Keratinocyte (primary cell): Measurements from ENCODE around the gene BTRC. TPM values are rescaled to one million over a fixed set of nuclear protein-coding genes. Genes with fewer than 3 reads are reported as not detected.

Experiments used
- DNase-seq: peaks from one replicate; pipeline ENCODE4 v3.0.0-alpha.2; 2011; ENCODE audit warnings: low read depth, missing footprints, low spot score
- FAIRE-seq: peaks from 2 replicates; lab custom pipeline; 2011; peaks lifted over from hg19 to GRCh38; lab: Jason Lieb, UNC
- H2AFZ ChIP-seq: 2 replicates; pipeline ENCODE4 v1.6.0; 2012; ENCODE audit warnings: low read length, control low read depth, inconsistent platforms; ENCODE audit not compliant: control insufficient read depth
- H3K27ac ChIP-seq: 2 replicates; pipeline ENCODE4 v1.5.1; 2011; ENCODE audit warnings: low read length; ENCODE audit not compliant: control insufficient read depth, insufficient read depth
- H3K27me3 ChIP-seq: 3 replicates; pipeline ENCODE4 v1.6.0; 2011; ENCODE audit warnings: low read length; ENCODE audit not compliant: control insufficient read depth, insufficient read depth; ENCODE audit errors: extremely low read depth
- H3K36me3 ChIP-seq, 2 experiments: 2 replicates in 1 of 2; 3 replicates in 1 of 2; pipeline ENCODE4 v1.5.1; 2011; ENCODE audit warnings: low read length in 2 of 2, mild to moderate bottlenecking in 1 of 2; ENCODE audit not compliant: control insufficient read depth in 2 of 2, insufficient read depth in 2 of 2; ENCODE audit errors: extremely low read depth in 1 of 2
- H3K4me1 ChIP-seq: 3 replicates; pipeline ENCODE4 v1.5.1; 2011; ENCODE audit warnings: low read length; ENCODE audit not compliant: control insufficient read depth, insufficient read depth; ENCODE audit errors: extremely low read depth
- H3K4me2 ChIP-seq: 3 replicates; pipeline ENCODE4 v1.6.0; 2011; ENCODE audit warnings: low read depth, low read length; ENCODE audit not compliant: control insufficient read depth, insufficient read depth; ENCODE audit errors: extremely low read depth
- H3K4me3 ChIP-seq, 3 experiments: fragments of 200-600 bp in 1 of 3; sonication (generic) in 1 of 3; 2 replicates in 2 of 3; 3 replicates in 1 of 3; pipeline ENCODE4 v1.5.1; 2011 to 2016; ENCODE audit warnings: low read length in 3 of 3, mild to moderate bottlenecking in 3 of 3, control low read depth in 2 of 3, inconsistent platforms in 1 of 3, low read depth in 1 of 3, mixed read lengths in 1 of 3, mixed run types in 1 of 3, moderate library complexity in 1 of 3; ENCODE audit not compliant: control insufficient read depth in 2 of 3, insufficient read depth in 2 of 3; ENCODE audit errors: extremely low read depth in 1 of 3
- H3K79me2 ChIP-seq: 2 replicates; pipeline ENCODE4 v1.6.0; 2012; ENCODE audit warnings: low read length; ENCODE audit not compliant: control insufficient read depth, insufficient read depth
- H3K9ac ChIP-seq: 3 replicates; pipeline ENCODE4 v1.6.0; 2011; ENCODE audit warnings: low read length; ENCODE audit not compliant: control insufficient read depth, insufficient read depth; ENCODE audit errors: extremely low read depth
- H3K9me1 ChIP-seq: 3 replicates; pipeline ENCODE4 v1.6.0; 2011; ENCODE audit warnings: low read length; ENCODE audit not compliant: control insufficient read depth, insufficient read depth; ENCODE audit errors: extremely low read depth
- H3K9me3 ChIP-seq: 2 replicates; pipeline ENCODE4 v1.5.1; 2012; ENCODE audit warnings: low read depth, low read length; ENCODE audit not compliant: control insufficient read depth
- H4K20me1 ChIP-seq: 3 replicates; pipeline ENCODE4 v1.6.0; 2011; ENCODE audit warnings: low read length; ENCODE audit not compliant: control insufficient read depth, insufficient read depth; ENCODE audit errors: extremely low read depth
- CTCF ChIP-seq, 3 experiments: IDR thresholded peaks in 1 of 3; conservative IDR thresholded peaks in 1 of 3; optimal IDR thresholded peaks in 1 of 3; 2 replicates in 2 of 3; 3 replicates in 1 of 3; pipeline versions ENCODE3 to v1.5.1; 2011; ENCODE audit warnings: low read length in 3 of 3, mild to moderate bottlenecking in 3 of 3, moderate library complexity in 2 of 3, control low read depth in 1 of 3, inconsistent platforms in 1 of 3; ENCODE audit not compliant: insufficient read depth in 2 of 3; ENCODE audit errors: extremely low read depth in 1 of 3
- EZH2 ChIP-seq: IDR thresholded peaks from one replicate; pipeline ENCODE4 v1.6.1; 2012; ENCODE audit warnings: inconsistent platforms, mild to moderate bottlenecking, low read length, moderate library complexity
- dilution Hi-C: fragments of 300-500 bp; cut with MboI; formaldehyde crosslinking; loops from one replicate; pipeline ENCODE4 v1.7.0; 2020; ENCODE audit warnings: low sequenced_read_pairs; ENCODE audit not compliant: extremely low pct_ligation_motif_present
- polyA plus RNA-seq, 5 experiments: library from polyadenylated mRNA; depleted of rRNA in 3 of 5; stranded (reverse) in 3 of 5; stranded (forward) in 1 of 5; unstranded in 1 of 5; fragments of >200 nt; gene quantifications; 1 replicate in 1 of 5; 2 replicates in 3 of 5; 3 replicates in 1 of 5; pipeline versions ENCODE4 v1.2.1 to v1.2.3, GENCODE V29; 2011 to 2012; ENCODE audit warnings: missing spikeins in 2 of 5, low read depth in 1 of 5, low replicate concordance in 1 of 5

BTRC gene
- polyA plus RNA-seq, 1 donor (not counting 4 experiments of a cell fraction or from before 2014, with no cell fraction given): 21.7 TPM

GRCh38 chr10:101310529-101311184 is 43.3 kb upstream of the BTRC start:
- Histone ChIP-seq H3K4me2 (peak overlapping the region; percentile 42), H3K9me3 (no peaks in the 10 kb centered on the region), H3K36me3 (no peaks in the 10 kb centered on the region), H3K9me1 (no peaks in the 10 kb centered on the region), H4K20me1 (no peaks in the 10 kb centered on the region), H3K27ac (no peak overlapping the region), H3K4me1 (peaks cover 23% of the 10 kb centered on the region), H3K4me3 (no peak overlapping the region), H3K27me3 (peaks cover 15% of the 10 kb centered on the region), H3K9ac (no peak overlapping the region), H3K79me2 (no peaks in the 10 kb centered on the region), H2AFZ (peak overlapping the region; percentile 3)
- FAIRE-seq (no peak), DNase-seq (no peak)
- TF ChIP-seq CTCF (optimal IDR thresholded peaks at IDR 0.05 in 1 of 3, IDR thresholded peaks at IDR 0.05 in 1 of 3, conservative IDR thresholded peaks at IDR 0.05 in 1 of 3; ENCODE audit: extremely low read depth in 1 of 3, insufficient read depth in 2 of 3, low read length in 3 of 3): no peak
- TF ChIP-seq EZH2: no peak
- dilution Hi-C loops: no loop called here

GRCh38 chr10:101311185-101312066 is 42.5 kb upstream of the BTRC start:
- DNase-seq: no peak
- H3K4me2 ChIP-seq: peak overlapping the region; percentile 42
- dilution Hi-C loops: no loop called here
- H3K9ac ChIP-seq: no peak overlapping the region
- no peaks in the 10 kb centered on the region for H3K9me3 ChIP-seq
- TF ChIP-seq EZH2 (no peak), CTCF (optimal IDR thresholded peaks at IDR 0.05 in 1 of 3, IDR thresholded peaks at IDR 0.05 in 1 of 3, conservative IDR thresholded peaks at IDR 0.05 in 1 of 3; ENCODE audit: extremely low read depth in 1 of 3, insufficient read depth in 2 of 3, low read length in 3 of 3) (no peak)
- H4K20me1 ChIP-seq: no peaks in the 10 kb centered on the region
- no peaks in the 10 kb centered on the region for H3K9me1 ChIP-seq
- no peak overlapping the region for H3K4me3 ChIP-seq
- FAIRE-seq: no peak
- peaks cover 23% of the 10 kb centered on the region for H3K4me1 ChIP-seq
- peaks cover 15% of the 10 kb centered on the region for H3K27me3 ChIP-seq
- no peaks in the 10 kb centered on the region for H3K36me3 ChIP-seq
- H3K27ac ChIP-seq: no peak overlapping the region
- H3K79me2 ChIP-seq: no peaks in the 10 kb centered on the region
- no peak overlapping the region for H2AFZ ChIP-seq
